Daoy (cell line): ENCODE results near the gene SRD5A1. TPM values are rescaled to one million over a fixed set of nuclear protein-coding genes. Genes with fewer than 3 reads are reported as not detected.

Experiments used
- DNase-seq: peaks from one replicate; pipeline ENCODE4 v3.0.0-alpha.2; 2015; ENCODE audit warnings: low read depth
- total RNA-seq: library from RNA; depleted of rRNA; stranded (reverse); fragments of >200 nt; shearing (Covaris generic); gene quantifications from 2 replicates; pipeline ENCODE4 v1.2.3, GENCODE V29; 2014

The SRD5A1 gene
- total RNA-seq, 1 experiment from 2014 or later: 8.6 TPM

GRCh38 chr5:6712577-6713273 is 79.5 kb downstream of the SRD5A1 start:
- DNase-seq: peak; percentile 98

DNA sequence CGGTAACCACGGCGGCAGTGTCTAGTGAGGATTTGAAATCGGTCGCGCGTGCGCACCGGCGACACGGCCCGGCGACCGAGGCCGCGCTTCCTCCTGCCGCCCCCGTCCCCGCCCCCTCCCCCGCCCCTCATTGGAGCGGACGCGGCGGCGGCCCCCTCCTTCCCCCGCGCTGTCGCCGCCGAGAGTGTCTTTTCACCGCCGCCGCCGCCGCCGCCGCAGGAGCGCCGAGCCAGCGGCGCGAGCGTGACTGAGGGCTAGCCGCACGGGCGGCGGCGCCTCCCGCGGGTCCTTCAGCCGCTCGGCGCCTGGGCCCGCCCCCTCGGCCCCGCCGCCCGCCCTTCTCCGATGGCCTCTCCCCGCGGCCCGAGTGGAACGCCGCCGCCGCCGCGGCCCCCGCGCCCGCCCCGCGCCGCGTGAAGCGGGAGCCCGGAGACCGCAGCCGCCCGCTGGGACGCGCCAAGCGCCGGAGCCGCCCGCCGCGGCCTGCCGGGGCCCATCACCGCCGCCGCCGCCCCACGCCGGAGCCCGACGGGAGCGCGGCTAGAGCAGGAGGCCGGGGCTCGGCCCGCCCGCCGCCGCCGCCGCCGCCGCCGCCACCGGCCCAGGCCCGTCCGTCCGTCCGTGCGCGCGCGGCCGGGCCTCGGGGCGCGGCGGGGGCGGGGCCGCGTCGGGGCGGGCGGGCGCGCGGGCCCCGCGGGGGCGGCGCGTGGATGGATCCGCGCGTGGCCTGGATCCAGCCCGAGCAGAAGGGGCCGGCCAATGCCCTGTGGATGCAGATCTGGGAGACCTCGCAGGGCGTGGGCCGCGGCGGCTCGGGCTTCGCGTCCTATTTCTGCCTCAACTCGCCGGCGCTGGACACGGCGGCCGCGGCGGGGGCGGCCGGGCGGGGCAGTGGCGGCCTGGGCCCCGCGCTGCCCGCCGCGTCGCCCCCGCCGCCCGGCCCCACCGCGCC is 80.3 kb downstream of the SRD5A1 start, which contains the start of gene TENT4A:
TSS of gene TENT4A (plus strand) at position 159 of the 952 bp plus-strand sequence. CDS start at position 711, 552 bp downstream.
- DNase-seq: no peak

GRCh38 chr5:6714226-6715041 is 81.2 kb downstream of the SRD5A1 start:
- no peak for DNase-seq

- no peak for DNase-seq
Observed at GRCh38 chr5:6715271-6715670, 82.0 kb downstream of the SRD5A1 start.

DNA sequence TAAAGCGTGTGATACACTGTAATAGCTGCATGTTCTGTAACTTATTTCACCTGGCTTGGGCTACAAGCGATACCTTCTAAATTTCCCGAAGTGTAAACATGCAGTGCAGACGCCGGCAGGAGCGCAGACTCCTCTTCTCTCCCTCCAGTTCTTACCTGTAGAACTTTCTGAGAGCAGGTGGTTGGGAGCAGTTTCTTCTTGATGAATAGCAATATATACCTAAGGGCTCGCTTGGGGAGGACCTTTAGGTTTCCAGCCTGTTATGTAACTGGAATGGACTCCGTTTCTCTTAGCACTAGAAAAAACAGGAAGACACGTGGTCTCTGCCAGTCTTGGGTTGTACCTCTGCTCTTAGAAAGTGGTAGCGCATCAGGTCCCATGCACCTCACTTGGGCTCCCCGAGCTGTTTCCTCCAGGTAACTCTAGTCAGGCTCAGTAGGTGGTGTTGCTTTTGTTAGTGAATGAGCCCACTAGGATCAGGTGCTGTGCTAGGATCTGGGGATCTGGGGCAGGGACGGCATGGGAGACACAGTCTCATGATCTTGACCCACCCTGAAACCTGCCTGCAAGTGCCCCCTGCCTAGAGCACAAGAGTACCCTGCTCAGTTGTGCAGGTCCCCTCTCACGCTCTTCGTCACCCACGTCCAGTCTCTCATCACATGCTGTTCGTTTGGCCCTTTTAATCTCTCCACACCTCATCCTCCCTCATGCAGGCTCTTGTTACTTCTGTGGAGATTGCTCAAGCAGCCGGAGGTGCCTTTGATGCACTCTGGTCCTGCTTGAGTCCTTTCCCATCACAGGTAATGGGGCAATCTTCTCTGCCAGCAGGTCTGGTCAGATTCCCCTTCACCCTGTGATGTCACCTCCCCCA is 82.8 kb downstream of the SRD5A1 start:
- DNase-seq: no peak

DNA sequence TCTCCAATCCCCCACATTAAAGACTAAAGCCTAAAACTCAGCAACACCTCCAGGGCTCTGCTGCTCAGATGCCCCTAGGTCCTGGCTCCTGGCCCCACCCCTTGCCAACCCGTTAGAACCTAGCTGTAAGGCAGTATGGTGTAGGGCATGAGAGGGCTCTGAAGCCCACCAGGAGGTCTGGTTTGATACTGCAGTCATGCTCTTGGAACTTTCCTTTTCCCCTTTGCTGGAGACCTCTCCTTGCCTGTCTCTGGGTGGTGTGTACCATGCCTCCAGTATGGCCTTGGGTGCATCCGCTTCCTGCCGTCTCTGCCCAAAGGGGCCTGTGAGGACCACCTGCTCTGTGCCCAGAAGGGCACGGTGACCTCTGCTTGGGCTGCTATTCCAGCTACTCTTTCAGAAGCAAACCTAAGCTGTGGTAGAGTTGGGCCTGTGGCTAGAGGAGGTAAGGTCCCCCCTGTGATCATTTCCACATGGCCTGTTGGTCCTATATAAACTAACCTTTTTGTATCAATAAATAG is 83.4 kb downstream of the SRD5A1 start:
- DNase-seq: no peak

DNA sequence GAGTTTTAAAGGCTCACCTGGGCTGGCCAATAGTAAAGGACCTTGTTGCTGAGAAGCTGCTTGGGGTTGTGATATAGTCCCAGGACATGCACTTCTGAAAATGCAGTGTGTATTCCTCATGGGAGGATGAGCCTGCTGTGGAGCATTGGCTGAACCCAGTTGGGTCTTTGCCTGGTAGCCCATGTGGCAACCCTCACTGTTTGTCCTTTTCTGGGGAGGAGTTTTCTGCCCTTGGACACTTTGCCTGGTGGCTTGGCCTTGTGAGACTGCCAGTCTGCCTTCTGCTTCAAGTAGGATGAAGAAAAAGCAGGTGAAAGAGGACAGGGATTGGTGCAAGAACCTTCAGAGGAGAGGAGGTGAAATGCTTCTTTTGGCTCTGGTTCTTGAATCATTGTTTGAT is 84.0 kb downstream of the SRD5A1 start:
- DNase-seq: no peak

GRCh38 chr5:6717687-6718086 is 84.4 kb downstream of the SRD5A1 start:
- DNase-seq: no peak

DNA sequence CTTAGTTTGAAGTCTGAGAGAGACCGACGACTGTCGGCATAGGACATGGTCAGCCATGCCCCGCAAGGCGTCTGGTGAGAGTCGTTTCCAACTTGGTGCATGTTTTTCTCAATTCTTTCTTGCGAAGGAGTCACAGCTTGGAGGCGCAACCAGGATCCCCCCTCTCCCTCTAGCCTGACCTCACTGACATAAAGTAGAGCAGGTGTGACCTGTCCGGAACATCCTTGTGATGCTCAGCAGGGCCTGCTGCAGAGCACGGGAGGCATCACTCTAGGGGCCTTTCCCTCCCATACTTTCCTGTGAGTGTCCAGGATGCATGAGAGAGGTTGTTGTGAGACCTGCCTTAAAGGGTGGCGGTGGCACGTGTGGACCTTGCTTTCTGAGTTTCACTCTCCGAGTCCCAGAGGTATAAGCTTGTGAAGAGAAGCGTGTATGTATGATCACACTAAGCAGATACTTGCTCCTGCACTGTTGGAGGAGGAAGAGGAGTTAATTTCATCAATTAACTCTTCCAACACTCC is 85.0 kb downstream of the SRD5A1 start:
- no peak for DNase-seq

DNA sequence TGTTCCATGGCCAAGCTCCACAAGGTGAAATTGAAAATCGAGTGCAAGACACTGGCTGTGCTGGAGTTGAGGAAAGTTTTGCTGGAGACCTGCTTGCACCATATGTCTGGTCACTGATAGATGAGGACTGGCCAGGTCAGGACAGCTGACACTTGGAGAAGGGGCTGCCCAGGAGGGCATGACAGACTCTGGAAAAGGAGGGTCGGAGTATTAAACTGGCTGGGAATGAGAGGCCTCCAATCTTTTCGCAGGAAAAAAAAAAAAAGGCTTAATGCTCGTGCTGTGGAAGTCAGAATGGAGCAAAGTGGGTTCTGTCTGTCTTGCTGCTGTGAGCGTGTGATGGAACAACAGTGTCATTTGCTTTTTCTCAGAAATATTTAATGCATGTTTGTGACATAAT is 85.5 kb downstream of the SRD5A1 start:
- no peak for DNase-seq

DNA sequence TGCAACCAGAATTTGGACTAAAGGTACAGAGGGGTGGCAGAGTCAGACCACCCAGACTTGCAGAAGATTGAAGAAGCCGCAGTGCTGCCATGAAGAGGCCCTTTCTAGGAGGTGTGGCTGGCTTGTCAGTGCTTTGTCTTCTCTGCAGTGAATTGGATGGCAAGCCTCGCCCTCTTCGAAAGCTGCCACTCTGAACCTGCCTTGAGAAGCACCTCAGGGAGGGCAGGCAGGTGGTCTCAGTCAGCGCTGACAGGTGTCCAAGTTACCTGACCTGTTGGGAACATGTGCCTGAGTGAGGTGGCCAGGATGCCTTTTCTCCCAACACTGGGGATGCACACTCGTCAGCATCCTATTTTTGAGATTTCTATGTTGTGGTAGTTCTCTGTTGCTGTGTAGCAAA is 86.2 kb downstream of the SRD5A1 start:
- no peak for DNase-seq

DNA sequence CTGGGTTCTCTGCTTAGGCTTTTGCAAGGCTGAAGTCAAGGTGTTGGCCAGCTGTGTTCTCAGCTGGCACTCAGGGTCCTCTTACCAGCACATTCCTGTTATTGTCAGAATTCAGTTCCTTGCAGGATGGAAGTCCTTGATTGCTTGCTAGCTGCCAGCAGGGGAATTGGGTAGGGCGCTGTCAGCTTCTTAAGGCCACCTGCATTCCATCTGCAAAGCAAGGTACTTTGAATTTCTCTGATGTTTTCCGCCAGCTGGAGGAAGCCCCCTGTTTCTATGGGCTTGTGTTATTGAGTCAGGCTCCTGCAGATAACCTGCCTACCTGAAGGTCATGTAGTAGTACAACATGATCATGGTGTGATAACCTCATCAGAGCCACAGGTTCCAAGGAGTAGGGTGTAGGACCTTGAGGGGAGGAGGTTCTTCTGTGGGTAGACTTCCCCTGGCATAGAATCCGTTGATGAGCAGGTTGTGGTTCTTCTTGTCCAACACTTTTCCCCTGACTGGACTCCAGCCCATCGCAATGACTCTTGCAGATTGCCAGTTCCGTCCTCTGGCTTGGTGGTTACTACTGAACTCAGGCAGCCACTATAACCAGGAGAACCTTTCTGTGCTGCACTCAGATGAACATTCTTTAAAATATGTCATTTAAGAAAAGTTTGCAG is 86.8 kb downstream of the SRD5A1 start:
- no peak for DNase-seq

DNA sequence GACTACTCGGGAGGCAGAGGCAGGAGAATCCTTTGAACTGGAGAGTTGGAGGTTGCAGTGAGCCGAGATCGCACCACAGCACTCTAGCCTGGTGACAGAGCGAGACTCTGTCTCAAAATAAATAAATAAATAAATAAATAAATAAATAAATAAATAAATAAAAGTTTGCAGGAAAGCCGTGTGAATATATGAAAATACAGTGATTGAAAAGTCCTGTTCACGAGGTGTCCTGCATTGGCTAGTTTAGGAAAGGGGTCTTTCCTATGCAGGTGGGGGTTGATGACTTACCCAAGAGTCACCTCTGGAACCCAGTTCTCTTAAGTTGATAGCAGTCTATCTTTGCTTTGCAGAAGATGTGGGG is 87.3 kb downstream of the SRD5A1 start:
- DNase-seq: no peak

DNA sequence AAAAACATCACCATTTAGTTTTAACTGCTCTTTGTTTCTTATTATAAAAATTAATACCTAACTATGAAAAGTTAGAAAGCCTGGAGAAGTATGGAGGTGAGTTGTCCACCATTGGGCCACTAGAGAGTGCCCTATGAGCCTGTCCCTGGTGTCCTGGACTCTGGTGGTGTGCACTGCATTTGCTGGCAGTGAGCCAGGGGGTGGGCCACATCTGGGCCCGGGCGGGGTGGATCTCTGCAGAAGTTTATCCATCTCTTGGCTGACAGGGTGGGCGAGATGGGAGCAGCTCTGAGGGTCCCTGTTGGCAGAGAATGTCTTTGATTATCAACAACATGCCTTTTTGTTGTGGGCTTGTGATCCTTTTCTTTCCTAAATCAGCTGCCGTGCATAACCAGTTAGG is 88.2 kb downstream of the SRD5A1 start:
- no peak for DNase-seq

DNA sequence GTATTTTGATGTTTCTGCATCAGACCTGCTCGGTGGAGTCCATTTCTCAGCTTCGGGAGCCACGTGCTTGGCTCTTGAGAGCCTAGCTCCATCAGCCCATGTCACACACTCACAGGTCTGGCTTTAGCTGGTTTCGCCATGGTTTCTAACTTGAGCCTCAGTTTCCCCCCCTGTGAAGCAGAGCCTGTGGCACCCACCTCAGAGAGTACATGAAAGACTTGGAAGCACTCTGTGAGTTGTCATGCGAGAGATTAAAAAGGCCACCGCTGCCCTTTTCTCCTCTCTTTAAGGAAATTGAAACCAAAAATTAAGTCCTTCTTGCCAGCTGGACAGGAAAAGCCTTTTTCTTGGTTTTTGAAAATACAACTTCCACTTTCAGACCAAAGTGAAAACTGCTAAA is 88.8 kb downstream of the SRD5A1 start:
- no peak for DNase-seq

DNA sequence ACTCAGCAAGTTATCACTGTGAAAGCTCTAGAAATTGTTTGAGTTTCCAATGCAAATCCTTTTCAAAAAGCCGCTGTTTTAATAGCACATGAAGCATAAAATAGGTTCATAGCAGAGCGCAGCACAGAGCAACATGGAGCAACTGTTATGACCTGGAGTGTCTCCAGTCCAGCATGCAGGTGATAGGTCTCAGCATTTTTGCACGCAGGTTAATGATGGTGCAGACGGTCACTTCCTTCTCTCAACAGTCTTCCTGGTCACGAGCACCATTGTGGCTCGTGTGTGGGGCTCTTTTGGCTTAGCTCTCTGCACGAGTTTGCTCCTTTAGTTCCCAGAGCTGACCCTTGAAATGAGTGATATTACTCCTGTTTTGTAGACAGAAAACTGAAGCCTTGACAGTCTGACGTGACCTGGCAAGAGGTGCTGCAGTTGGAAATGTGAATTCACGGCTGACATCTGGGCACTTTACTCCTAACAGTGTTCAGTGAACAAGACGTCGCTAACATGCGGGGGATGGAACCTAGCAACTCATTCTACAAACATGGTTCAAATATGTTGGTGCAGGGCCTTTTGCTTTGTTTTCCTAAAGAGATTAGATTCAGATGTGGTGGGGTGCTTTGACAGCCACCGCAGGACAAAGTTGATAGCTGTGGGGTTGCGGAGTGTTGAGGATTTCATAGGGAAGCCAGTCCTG is 90.0 kb downstream of the SRD5A1 start:
- DNase-seq: no peak

GRCh38 chr5:6723816-6724300 is 90.6 kb downstream of the SRD5A1 start:
- DNase-seq: no peak
